ENCODE data around the gene TCEAL5. TPM values are rescaled to one million over a fixed set of nuclear protein-coding genes. Genes with fewer than 3 reads are reported as not detected.
"Not testable (repeated sequence)": the region's sequence is repeated elsewhere in the genome, so short reads cannot be mapped to it uniquely, and the experiment has no call there.

TCEAL5 gene
- total RNA-seq, 4 donors from 2014 or later, result not detected

GRCh38 chrX:103236296-103236695, 40.3 kb downstream of the TCEAL5 start:
- intact Hi-C loops (cut with DNase I; ENCODE audit: low total_unique reads), result no loop called here
- no peaks in the 10 kb centered on the region for H3K9me3 ChIP-seq
- no peaks in the 10 kb centered on the region for H3K36me3 ChIP-seq
- no peak overlapping the region for H3K4me3 ChIP-seq
- ATAC-seq (no peak), DNase-seq (no peak)
- TF ChIP-seq CTCF (IDR thresholded peaks at IDR 0.05 in 4 of 5, conservative IDR thresholded peaks at IDR 0.05 in 1 of 5), result no peak
- no peak for TF ChIP-seq POLR2A (IDR thresholded peaks at IDR 0.05)
- no peak overlapping the region for H3K27ac ChIP-seq
- no peaks in the 10 kb centered on the region for H3K4me1 ChIP-seq
- H3K27me3 ChIP-seq, result peaks cover 0 to under 1% (median 0%) of the 10 kb centered on the region in 3 donors
- in situ Hi-C loops (cut with MboI; ENCODE audit: low sequenced_read_pairs in 4 of 4), result no loop called here

GRCh38 chrX:103235608-103236007, 40.9 kb downstream of the TCEAL5 start:
- in situ Hi-C loops (cut with MboI; ENCODE audit: low sequenced_read_pairs in 4 of 4); H3K27ac ChIP-seq; H3K9me3 ChIP-seq; H3K4me3 ChIP-seq; intact Hi-C loops (cut with DNase I; ENCODE audit: low total_unique reads); ATAC-seq; H3K27me3 ChIP-seq; H3K4me1 ChIP-seq; H3K36me3 ChIP-seq; DNase-seq: not testable (repeated sequence)

- ATAC-seq (no peak), DNase-seq (no peak)
- no peak overlapping the region for H3K4me3 ChIP-seq
- no peaks in the 10 kb centered on the region for H3K36me3 ChIP-seq
- H3K9me3 ChIP-seq, result no peaks in the 10 kb centered on the region
- in situ Hi-C loops (cut with MboI; ENCODE audit: low sequenced_read_pairs in 4 of 4), result no loop called here
- no peaks in the 10 kb centered on the region for H3K4me1 ChIP-seq
- intact Hi-C loops (cut with DNase I; ENCODE audit: low total_unique reads), result no loop called here
- peaks cover 0 to 3% (median 0%) of the 10 kb centered on the region in 3 donors for H3K27me3 ChIP-seq
- no peak for TF ChIP-seq POLR2A (IDR thresholded peaks at IDR 0.05)
- TF ChIP-seq CTCF (IDR thresholded peaks at IDR 0.05 in 4 of 5, conservative IDR thresholded peaks at IDR 0.05 in 1 of 5), result no peak
- no peak overlapping the region for H3K27ac ChIP-seq
These were observed 41.7 kb downstream of the TCEAL5 start for GRCh38 chrX:103234869-103235268.

- no peak for ATAC-seq
- in situ Hi-C loops (cut with MboI; ENCODE audit: low sequenced_read_pairs in 4 of 4), result no loop called here
These were observed 43.3 kb downstream of the TCEAL5 start for GRCh38 chrX:103233263-103233662.

GRCh38 chrX:103225918-103226317, 50.6 kb downstream of the TCEAL5 start:
- H3K4me1 ChIP-seq; H3K9me3 ChIP-seq; ATAC-seq; H3K36me3 ChIP-seq; DNase-seq; in situ Hi-C loops (cut with MboI; ENCODE audit: low sequenced_read_pairs in 4 of 4); intact Hi-C loops (cut with DNase I; ENCODE audit: low total_unique reads); H3K27ac ChIP-seq; H3K4me3 ChIP-seq: not testable (repeated sequence)
- peaks cover 0 to 15% (median 0%) of the 10 kb centered on the region in 3 donors for H3K27me3 ChIP-seq

More at GRCh38 chrX:103233263-103233662, 43.3 kb downstream of the TCEAL5 start:
- Histone ChIP-seq H3K27ac (no peak overlapping the region), H3K4me1 (no peaks in the 10 kb centered on the region), H3K9me3 (no peaks in the 10 kb centered on the region), H3K4me3 (no peak overlapping the region), H3K27me3 (peaks cover 0 to 3% (median 0%) of the 10 kb centered on the region in 3 donors), H3K36me3 (no peaks in the 10 kb centered on the region)
- TF ChIP-seq CTCF (IDR thresholded peaks at IDR 0.05 in 4 of 5, conservative IDR thresholded peaks at IDR 0.05 in 1 of 5) (no peak), POLR2A (IDR thresholded peaks at IDR 0.05) (no peak)
- intact Hi-C loops (cut with DNase I; ENCODE audit: low total_unique reads), result no loop called here
- DNase-seq, result no peak

Other genes with a start within 250 kb of the TCEAL5 start
- gene BEX1, start 212.6 kb downstream of the TCEAL5 start, total RNA-seq, result not detected
- 1 to 10 TPM in 1 of 4 donors, not detected in 3; 1.2 TPM for gene NXF3, start 183.6 kb downstream of the TCEAL5 start, total RNA-seq
- gene BEX4, start 61.6 kb downstream of the TCEAL5 start, total RNA-seq, result 1 to 10 TPM in 3 of 4 donors, under 1 TPM in 1; 0.36 to 6.6 (median 5.0) TPM
- 10 to 100 TPM in 3 of 4 donors, 1 to 10 TPM in 1; 9.2 to 10.6 (median 10.2) TPM for gene TCEAL8, start 21.6 kb downstream of the TCEAL5 start, total RNA-seq
- gene BEX2, start 34.2 kb upstream of the TCEAL5 start, total RNA-seq, result 1 to 10 TPM in 2 of 4 donors, under 1 TPM in 2; 0.42 to 1.5 (median 0.90) TPM
- 1 to 10 TPM in 3 of 4 donors, not detected in 1; 1.1 to 1.9 (median 1.7) TPM for gene TCEAL7, start 53.5 kb upstream of the TCEAL5 start, total RNA-seq
- gene TCEAL9, start 79.8 kb upstream of the TCEAL5 start, total RNA-seq, result 10 to 100 TPM in 1 of 4 donors, 1 to 10 TPM in 3; 2.0 to 10.4 (median 6.5) TPM
- gene BEX3, start 99.8 kb upstream of the TCEAL5 start, total RNA-seq, result 10 to 100 TPM in 2 of 4 donors, 1 to 10 TPM in 2; 8.2 to 12.5 (median 10.5) TPM
- gene RAB40A, start 242.7 kb upstream of the TCEAL5 start, total RNA-seq, result not detected

All from gastrocnemius medialis (tissue), 4 donors.